GM23248 (cell line): ENCODE results near the gene TMEM121. TPM values are rescaled to one million over a fixed set of nuclear protein-coding genes. Genes with fewer than 3 reads are reported as not detected.

Experiments used
- DNase-seq: peaks from one replicate; pipeline ENCODE4 v3.0.0-alpha.2; 2015
- H2AFZ ChIP-seq: fragments of 200-600 bp; sonication (generic); 2 replicates; pipeline ENCODE4 v1.6.1; 2016; ENCODE audit warnings: antibody characterized with exemption
- H3F3A ChIP-seq: fragments of 200-600 bp; sonication (generic); 2 replicates; pipeline ENCODE4 v1.6.1; 2016; ENCODE audit warnings: mild to moderate bottlenecking, antibody characterized with exemption, mixed run types; ENCODE audit not compliant: insufficient read depth
- H3K27ac ChIP-seq: fragments of 200-600 bp; sonication (generic); 2 replicates; pipeline ENCODE4 v1.5.1; 2016; ENCODE audit warnings: mild to moderate bottlenecking
- H3K27me3 ChIP-seq: fragments of 200-600 bp; sonication (generic); replicated peaks from 2 replicates; pipeline ENCODE4 v1.6.1; 2016; ENCODE audit warnings: mild to moderate bottlenecking; ENCODE audit not compliant: insufficient read depth
- H3K36me3 ChIP-seq: fragments of 200-600 bp; sonication (generic); 2 replicates; pipeline ENCODE4 v1.6.1; 2016; ENCODE audit warnings: low read depth, mild to moderate bottlenecking
- H3K4me1 ChIP-seq: fragments of 200-600 bp; sonication (generic); 2 replicates; pipeline ENCODE4 v1.6.1; 2016; ENCODE audit warnings: mild to moderate bottlenecking; ENCODE audit not compliant: insufficient read depth
- H3K4me2 ChIP-seq: fragments of 200-600 bp; sonication (generic); one replicate; pipeline ENCODE4 v1.6.1; 2016; ENCODE audit warnings: mild to moderate bottlenecking; ENCODE audit not compliant: unreplicated experiment
- H3K4me3 ChIP-seq: fragments of 200-600 bp; sonication (generic); 2 replicates; pipeline ENCODE4 v1.5.1; 2016; ENCODE audit warnings: mild to moderate bottlenecking
- H3K79me2 ChIP-seq: fragments of 200-600 bp; sonication (generic); 2 replicates; pipeline ENCODE4 v1.6.1; 2016; ENCODE audit warnings: mild to moderate bottlenecking; ENCODE audit not compliant: insufficient read depth
- H3K9ac ChIP-seq: fragments of 200-600 bp; sonication (generic); 2 replicates; pipeline ENCODE4 v1.6.1; 2016; ENCODE audit warnings: mild to moderate bottlenecking
- H3K9me2 ChIP-seq: fragments of 200-600 bp; sonication (generic); 2 replicates; pipeline ENCODE4 v1.6.1; 2016; ENCODE audit warnings: mixed run types, mild to moderate bottlenecking, moderate library complexity; ENCODE audit not compliant: insufficient read depth
- H3K9me3 ChIP-seq: fragments of 200-600 bp; sonication (generic); one replicate; pipeline ENCODE4 v1.6.1; 2017; ENCODE audit warnings: low read depth
- H4K20me1 ChIP-seq: fragments of 200-600 bp; sonication (generic); 2 replicates; pipeline ENCODE4 v1.6.0; 2016; ENCODE audit not compliant: insufficient read depth
- EZH2 ChIP-seq: fragments of 200-600 bp; sonication (generic); IDR thresholded peaks from 2 replicates; pipeline ENCODE4 v1.6.1; 2018; ENCODE audit warnings: antibody characterized with exemption, mild to moderate bottlenecking; ENCODE audit not compliant: insufficient read depth, poor library complexity, severe bottlenecking
- EZH2phosphoT487 ChIP-seq: fragments of 200-600 bp; sonication (generic); IDR thresholded peaks from 2 replicates; pipeline ENCODE4 v1.6.1; 2018; ENCODE audit warnings: antibody characterized with exemption, moderate library complexity, mild to moderate bottlenecking, low read depth; ENCODE audit not compliant: insufficient read depth
- WGBS, 2 experiments: methylation state at CpG; one replicate each; pipeline ENCODE4 v1.1.6; 2015 to 2017; ENCODE audit warnings: low lambda C conversion rate in 2 of 2, low coverage in 1 of 2; ENCODE audit errors: missing lambda C conversion rate in 2 of 2; 5-methylcytosine and 5-hydroxymethylcytosine counted together
- in situ Hi-C: fragments of 300-500 bp; cut with MboI; formaldehyde crosslinking; loops from 2 replicates; pipeline ENCODE4 v1.15.0; 2020
- polyA plus RNA-seq: library from polyadenylated mRNA; unstranded; fragments of >200 nt; fragmentation: Nextera tagmentation; extraction: Ambion mirVana; gene quantifications from 2 replicates; pipeline ENCODE4 v1.2.1, GENCODE V29; 2016
- total RNA-seq: library from RNA; depleted of rRNA; stranded (reverse); fragments of >200 nt; shearing (Covaris generic); gene quantifications from 2 replicates; pipeline ENCODE4 v1.2.3, GENCODE V29; 2014

The TMEM121 gene
- total and polyA plus RNA-seq, 2 experiments from 2014 or later, result 5.8 to 11.1 TPM

GRCh38 chr14:105480807-105481801 is 45.3 kb upstream of the TMEM121 start:
- Histone ChIP-seq H3K4me3 (peak overlapping the region; percentile 62), H3K9ac (peak overlapping the region; percentile 97), H3K4me1 (peaks cover 30% of the 10 kb centered on the region), H3K36me3 (no peaks in the 10 kb centered on the region), H3K27ac (peak overlapping the region; percentile 99), H3K79me2 (peaks cover 10% of the 10 kb centered on the region), H3K9me2 (no peaks in the 10 kb centered on the region), H3K27me3 (no peaks in the 10 kb centered on the region), H2AFZ (0 out of 2 replicates have a peak overlapping the region, but pooled peaks have one; percentile 4), H4K20me1 (no peaks in the 10 kb centered on the region), H3K9me3 (no peaks in the 10 kb centered on the region), H3K4me2 (peak overlapping the region; percentile 73), H3F3A (no peaks in the 10 kb centered on the region)
- TF ChIP-seq EZH2phosphoT487 (no peak), EZH2 (no peak)
- peak; percentile 92 for DNase-seq
- in situ Hi-C loops, result no loop called here
- WGBS, 2 experiments, result 1 to 3% methylated on average over 30 to 31 of the region's 35 CpGs

GRCh38 chr14:105481886-105482457 is 44.4 kb upstream of the TMEM121 start:
- Histone ChIP-seq H3K9me2 (no peaks in the 10 kb centered on the region), H3K4me1 (peaks cover 22% of the 10 kb centered on the region), H3K36me3 (no peaks in the 10 kb centered on the region), H3K9me3 (no peaks in the 10 kb centered on the region), H3K4me3 (peak overlapping the region; percentile 62), H3K27ac (peak overlapping the region; percentile 99), H2AFZ (no peak overlapping the region), H3K27me3 (peaks cover 7% of the 10 kb centered on the region; the same call in 1 of the 2 replicates), H3K9ac (peak overlapping the region; percentile 97), H3F3A (no peaks in the 10 kb centered on the region), H3K79me2 (peaks cover 5% of the 10 kb centered on the region), H4K20me1 (no peaks in the 10 kb centered on the region), H3K4me2 (peak overlapping the region; percentile 73)
- in situ Hi-C loops, result no loop called here
- peak; percentile 98 for DNase-seq
- no peak for TF ChIP-seq EZH2
- WGBS, 2 experiments, result 1 to 4% methylated on average over 9 to 16 of the region's 18 CpGs

- TF ChIP-seq EZH2 (no peak), EZH2phosphoT487 (no peak)
- Histone ChIP-seq H3K4me1 (peaks cover 18% of the 10 kb centered on the region), H2AFZ (no peak overlapping the region), H3K9me2 (no peaks in the 10 kb centered on the region), H3K27me3 (peaks cover 13% of the 10 kb centered on the region), H3K27ac (peak overlapping the region; percentile 99), H3F3A (no peaks in the 10 kb centered on the region), H3K4me2 (peak overlapping the region; percentile 73), H3K9me3 (no peaks in the 10 kb centered on the region), H4K20me1 (no peaks in the 10 kb centered on the region), H3K4me3 (no peak overlapping the region), H3K79me2 (no peaks in the 10 kb centered on the region), H3K36me3 (no peaks in the 10 kb centered on the region), H3K9ac (peak overlapping the region; percentile 97)
- WGBS, 2 experiments, result 73 to 76% methylated on average over 18 of the region's 18 CpGs
- in situ Hi-C loops, result no loop called here
- DNase-seq, result no peak
Measured at GRCh38 chr14:105482486-105483110, 43.8 kb upstream of the TMEM121 start.

- TF ChIP-seq EZH2phosphoT487, result no peak
- Histone ChIP-seq H3K36me3 (no peaks in the 10 kb centered on the region), H3K9me2 (no peaks in the 10 kb centered on the region), H3K9ac (peak overlapping the region; percentile 67; the same call in 1 of the 2 replicates), H3F3A (no peaks in the 10 kb centered on the region), H3K27ac (no peak overlapping the region), H2AFZ (no peak overlapping the region), H3K79me2 (no peaks in the 10 kb centered on the region), H3K4me1 (peaks cover 18% of the 10 kb centered on the region), H4K20me1 (no peaks in the 10 kb centered on the region), H3K9me3 (no peaks in the 10 kb centered on the region), H3K27me3 (peaks cover 17% of the 10 kb centered on the region), H3K4me3 (no peak overlapping the region), H3K4me2 (no peak overlapping the region)
- DNase-seq, result no peak
- in situ Hi-C loops, result no loop called here
- 52 to 53% methylated on average over 13 to 18 of the region's 18 CpGs for WGBS, 2 experiments
Measured at GRCh38 chr14:105483300-105484068, 42.9 kb upstream of the TMEM121 start.
